Measurements from ENCODE around the gene COL4A2.

The COL4A2 gene

DNA sequence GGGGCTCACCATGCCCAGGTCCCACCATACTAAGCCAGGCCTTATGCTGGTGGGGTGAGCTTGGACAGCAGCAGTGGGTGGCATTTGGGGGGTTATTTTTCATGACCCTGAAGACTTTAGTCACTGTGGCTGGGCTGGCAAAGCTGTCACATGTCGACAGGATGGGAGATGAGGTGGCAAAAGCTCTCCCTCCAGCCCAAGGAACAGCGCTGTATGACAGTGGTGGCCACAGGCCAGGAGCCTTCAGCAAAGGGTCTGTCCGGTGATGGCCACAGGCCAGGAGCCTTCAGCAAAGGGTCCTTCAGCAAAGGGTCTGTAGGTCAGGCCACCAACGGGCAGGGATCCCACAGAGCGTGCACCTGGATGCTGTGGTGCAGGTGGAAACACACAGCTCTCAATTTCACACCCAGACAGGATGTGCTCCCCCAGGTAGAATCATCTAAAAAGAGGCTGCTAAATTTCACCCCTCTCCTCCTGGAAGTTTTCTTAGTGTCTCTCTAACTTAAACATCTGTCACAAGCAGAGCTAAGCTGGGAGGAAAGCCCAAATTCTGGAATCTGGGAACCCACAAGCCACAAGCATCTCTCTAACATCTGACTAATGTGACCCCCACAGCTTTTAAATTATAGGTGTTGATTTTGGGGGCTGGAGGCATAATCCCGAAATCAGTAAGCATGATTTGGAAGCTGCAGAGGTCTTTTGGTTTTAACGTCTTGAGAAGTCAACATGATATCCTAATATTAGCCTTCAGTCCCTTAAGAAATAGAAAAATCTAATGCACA, 23.2 kb upstream of the COL4A2 start:
- TF ChIP-seq CTCF (IDR thresholded peaks at IDR 0.05; ENCODE audit: borderline replicate concordance, insufficient read depth, low read depth, low read length), result no peak
- H3K4me3 ChIP-seq (ENCODE audit: low read depth, low read length), result no peak overlapping the region

DNA sequence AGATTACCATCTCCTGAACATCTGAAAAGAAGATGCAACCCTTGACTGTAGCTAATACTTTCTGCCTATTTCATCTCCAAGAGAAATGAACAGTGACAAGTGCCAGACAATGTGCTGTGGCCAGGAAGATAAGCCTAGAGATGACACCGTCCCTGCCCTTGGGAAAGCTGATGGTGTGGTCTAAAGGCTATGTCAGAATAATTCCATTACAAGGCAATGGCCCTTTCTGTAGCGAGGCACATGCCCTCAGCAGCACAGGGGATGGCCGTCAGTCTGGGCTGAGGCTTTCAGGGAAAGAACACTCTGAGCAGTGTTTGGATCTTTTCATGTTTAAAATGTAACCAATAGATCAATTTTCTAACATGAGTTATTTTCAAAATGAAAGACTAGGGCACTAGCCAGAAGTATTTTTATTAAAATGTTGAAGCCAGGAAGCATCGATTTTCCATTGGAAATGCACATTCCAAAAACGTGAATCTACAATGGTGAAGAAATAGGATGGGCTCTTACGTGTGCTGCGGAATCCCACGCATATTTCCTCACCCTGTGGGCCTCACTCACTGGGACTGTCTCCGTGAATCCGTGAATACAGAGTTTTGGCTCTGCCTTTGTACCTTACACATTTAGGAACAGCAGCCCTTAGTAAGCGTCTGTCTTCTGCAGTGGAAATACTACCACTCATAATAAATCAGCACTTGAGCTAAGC, 22.2 kb upstream of the COL4A2 start:
- no peak for TF ChIP-seq CTCF (IDR thresholded peaks at IDR 0.05; ENCODE audit: borderline replicate concordance, insufficient read depth, low read depth, low read length)
- H3K4me3 ChIP-seq (ENCODE audit: low read depth, low read length), result no peak overlapping the region

DNA sequence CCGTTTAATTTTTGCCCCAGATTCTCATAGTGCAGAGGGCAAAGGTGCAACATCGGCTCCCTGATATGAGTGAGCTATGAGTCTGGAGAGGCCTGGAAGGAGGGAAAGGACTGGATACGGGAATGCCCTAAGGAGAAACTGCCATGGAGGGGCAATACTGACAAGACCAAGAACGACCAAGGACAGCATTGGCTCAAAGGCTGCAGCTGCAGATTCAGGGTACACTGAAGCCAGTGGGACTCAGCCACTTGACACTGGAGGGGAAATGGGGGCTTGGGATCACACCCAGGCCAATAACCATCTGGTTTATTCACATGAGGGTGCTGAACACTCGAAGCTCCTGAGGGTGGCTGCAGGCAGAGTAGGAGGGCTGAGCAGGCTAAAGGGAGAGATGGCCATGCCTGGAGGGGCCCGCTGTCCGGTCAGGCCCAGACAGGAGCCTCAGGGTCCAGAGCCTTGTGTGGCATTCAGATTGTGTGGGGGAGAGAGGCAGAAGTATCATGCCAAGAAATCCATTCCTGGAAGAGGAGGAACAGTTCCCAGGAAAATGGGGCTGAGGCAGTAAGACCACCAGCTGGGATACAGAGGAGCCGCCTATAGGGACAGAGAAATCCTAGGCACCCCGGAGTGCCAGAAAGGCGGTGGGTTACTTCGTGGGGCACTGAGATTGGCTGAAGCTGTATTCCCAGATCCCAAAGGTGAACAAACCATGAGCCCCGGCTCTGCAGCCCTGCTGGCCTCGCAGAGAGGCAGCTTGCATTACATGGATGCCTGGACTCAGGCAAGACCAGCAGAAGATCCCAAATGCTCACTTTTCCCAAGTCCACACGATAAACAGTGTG, 20.9 kb upstream of the COL4A2 start:
- TF ChIP-seq CTCF (IDR thresholded peaks at IDR 0.05; ENCODE audit: borderline replicate concordance, insufficient read depth, low read depth, low read length), result no peak
- H3K4me3 ChIP-seq (ENCODE audit: low read depth, low read length), result no peak overlapping the region

- no peak overlapping the region for H3K4me3 ChIP-seq (ENCODE audit: low read depth, low read length)
- no peak for TF ChIP-seq CTCF (IDR thresholded peaks at IDR 0.05; ENCODE audit: borderline replicate concordance, insufficient read depth, low read depth, low read length)
These were observed 20.0 kb upstream of the COL4A2 start for GRCh38 chr13:110286833-110287819.

DNA sequence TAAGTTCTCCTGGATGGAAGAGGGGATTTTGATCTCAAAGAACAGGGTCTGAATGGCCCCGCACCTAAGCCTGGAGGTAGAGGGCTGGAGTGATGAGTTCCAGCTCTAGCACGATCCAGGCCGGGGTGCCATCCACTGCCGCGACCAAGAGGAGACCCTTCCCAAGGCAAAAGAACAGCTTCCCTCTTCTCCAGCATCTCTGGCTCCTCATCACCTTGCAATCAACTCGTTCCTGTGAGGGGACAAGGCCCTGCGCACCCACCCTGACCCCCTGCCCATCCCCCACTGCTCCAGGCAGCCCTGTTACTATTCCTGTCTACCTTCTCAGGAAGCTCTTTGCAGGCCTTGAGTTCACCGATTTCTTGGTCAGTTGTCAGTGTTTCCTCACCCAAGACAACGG, 17.9 kb upstream of the COL4A2 start:
- no peak for TF ChIP-seq CTCF (IDR thresholded peaks at IDR 0.05; ENCODE audit: borderline replicate concordance, insufficient read depth, low read depth, low read length)
- H3K4me3 ChIP-seq (ENCODE audit: low read depth, low read length), result no peak overlapping the region

DNA sequence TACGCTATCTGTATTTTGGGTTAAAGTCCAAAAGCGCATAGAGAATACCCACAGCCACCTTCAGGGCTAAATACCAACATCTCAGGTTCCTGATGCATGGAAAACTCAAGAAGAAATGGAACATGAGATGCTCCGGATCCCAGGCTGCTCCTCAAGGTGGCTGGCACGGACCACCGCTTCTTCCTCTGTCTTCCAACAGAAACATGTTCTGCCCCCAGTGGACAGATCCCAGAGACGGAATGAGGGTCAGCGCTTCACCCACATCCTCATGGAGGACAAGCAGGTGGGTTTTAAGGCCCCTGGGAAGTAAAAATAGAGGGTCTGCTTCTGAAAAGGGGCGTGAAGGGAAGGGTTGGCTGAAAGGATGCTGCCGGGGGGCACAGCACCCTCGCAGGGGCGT, 17.4 kb upstream of the COL4A2 start:
- no peak for TF ChIP-seq CTCF (IDR thresholded peaks at IDR 0.05; ENCODE audit: borderline replicate concordance, insufficient read depth, low read depth, low read length)
- no peak overlapping the region for H3K4me3 ChIP-seq (ENCODE audit: low read depth, low read length)
